Upper lobe of left lung (tissue), 4 donors: ENCODE data around the gene KLHL30.

Experiments used
- POLR2A ChIP-seq, 4 donors: fragments of 450-650 bp; IDR thresholded peaks; one replicate each; pipeline ENCODE4 v1.5.1; 2016 to 2017; ENCODE audit warnings: antibody characterized with exemption in 4 of 4, mild to moderate bottlenecking in 2 of 4
- POLR2AphosphoS5 ChIP-seq, 2 donors: sonication (generic); formaldehyde crosslinking; IDR thresholded peaks; one replicate each; pipeline ENCODE4 v1.5.1; 2017; ENCODE audit warnings: antibody characterized with exemption in 2 of 2
- TF ChIP-seq, protein P1 (sequence below), 6 experiments: fragments of 450-650 bp in 4 of 6; fragments of 200-600 bp in 2 of 6; sonication (generic) in 2 of 6; IDR thresholded peaks; one replicate each; pipeline ENCODE4 v1.5.1; 2016 to 2019; ENCODE audit warnings: antibody characterized with exemption in 6 of 6

DNA sequence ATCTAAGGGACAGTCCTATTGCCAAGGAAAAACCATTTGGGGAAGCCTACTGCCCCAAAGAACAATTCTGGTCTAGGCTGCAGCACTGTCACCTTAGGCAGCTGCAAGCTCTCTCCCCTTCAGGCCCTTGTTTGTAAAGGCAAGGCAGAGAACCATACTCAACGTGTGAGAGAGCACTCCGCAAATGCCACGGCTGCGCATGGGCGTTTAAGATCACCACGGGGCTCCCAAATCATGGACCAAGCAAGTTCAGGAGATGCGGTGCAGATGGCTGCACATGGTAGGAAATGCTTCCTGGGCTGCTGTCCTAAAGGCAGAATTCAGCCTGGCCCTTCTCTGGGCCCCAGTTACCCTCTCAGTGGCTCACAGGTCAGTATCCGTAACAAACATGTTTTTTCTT is 35.8 kb downstream of the KLHL30 start:
- TF ChIP-seq, protein P1, sequence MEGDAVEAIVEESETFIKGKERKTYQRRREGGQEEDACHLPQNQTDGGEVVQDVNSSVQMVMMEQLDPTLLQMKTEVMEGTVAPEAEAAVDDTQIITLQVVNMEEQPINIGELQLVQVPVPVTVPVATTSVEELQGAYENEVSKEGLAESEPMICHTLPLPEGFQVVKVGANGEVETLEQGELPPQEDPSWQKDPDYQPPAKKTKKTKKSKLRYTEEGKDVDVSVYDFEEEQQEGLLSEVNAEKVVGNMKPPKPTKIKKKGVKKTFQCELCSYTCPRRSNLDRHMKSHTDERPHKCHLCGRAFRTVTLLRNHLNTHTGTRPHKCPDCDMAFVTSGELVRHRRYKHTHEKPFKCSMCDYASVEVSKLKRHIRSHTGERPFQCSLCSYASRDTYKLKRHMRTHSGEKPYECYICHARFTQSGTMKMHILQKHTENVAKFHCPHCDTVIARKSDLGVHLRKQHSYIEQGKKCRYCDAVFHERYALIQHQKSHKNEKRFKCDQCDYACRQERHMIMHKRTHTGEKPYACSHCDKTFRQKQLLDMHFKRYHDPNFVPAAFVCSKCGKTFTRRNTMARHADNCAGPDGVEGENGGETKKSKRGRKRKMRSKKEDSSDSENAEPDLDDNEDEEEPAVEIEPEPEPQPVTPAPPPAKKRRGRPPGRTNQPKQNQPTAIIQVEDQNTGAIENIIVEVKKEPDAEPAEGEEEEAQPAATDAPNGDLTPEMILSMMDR (IDR thresholded peaks at IDR 0.05) = no peak
- TF ChIP-seq POLR2A (IDR thresholded peaks at IDR 0.05) (no peak), POLR2AphosphoS5 (IDR thresholded peaks at IDR 0.05) (no peak)
